Activated CD4-positive, alpha-beta T cell treated with anti-CD3 and anti-CD28 coated beads for 36 hours (primary cell): ENCODE results near the gene UBN1. TPM values are rescaled to one million over a fixed set of nuclear protein-coding genes. Genes with fewer than 3 reads are reported as not detected.

ENCODE experiments used
- ATAC-seq: fragments of 200-7000 bp; cut with Tn5 transposase; one replicate; pipeline ENCODE4 v1.10.0; 2021; ENCODE audit warnings: mild to moderate bottlenecking, moderate library complexity
- CTCF ChIA-PET: fragments of 350-600 bp; sonication (Branson Sonifier 250); formaldehyde crosslinking; loops from one replicate; lab custom pipeline; 2021; ENCODE audit warnings: antibody characterized with exemption; lab: Charles Lee
- POLR2A ChIA-PET: fragments of 350-600 bp; sonication (Branson Sonifier 250); formaldehyde crosslinking; loops from one replicate; lab custom pipeline; 2021; ENCODE audit warnings: antibody characterized with exemption, inconsistent platforms; lab: Charles Lee
- DNase-seq: peaks from one replicate; pipeline ENCODE4 v3.0.0-alpha.2; 2020
- H3K27ac Mint-ChIP-seq: one replicate; pipeline ENCODE4 v1.8.0; 2021; ENCODE audit warnings: mixed read lengths
- H3K27me3 Mint-ChIP-seq: one replicate; pipeline ENCODE4 v1.8.0; 2021; ENCODE audit warnings: mixed read lengths
- H3K36me3 Mint-ChIP-seq: one replicate; pipeline ENCODE4 v1.8.0; 2021; ENCODE audit warnings: low read depth, mixed read lengths
- H3K4me1 Mint-ChIP-seq: one replicate; pipeline ENCODE4 v1.8.0; 2021; ENCODE audit warnings: mixed read lengths
- H3K4me3 Mint-ChIP-seq: one replicate; pipeline ENCODE4 v1.8.0; 2021; ENCODE audit warnings: mild to moderate bottlenecking, moderate library complexity, mixed read lengths
- H3K9me3 Mint-ChIP-seq: one replicate; pipeline ENCODE4 v1.8.0; 2021; ENCODE audit warnings: low read depth, mixed read lengths
- intact Hi-C, 2 experiments: fragments of 100-400 bp; cut with DNase I in 1 of 2; cut with micrococcal nuclease in 1 of 2; formaldehyde crosslinking; loops; one replicate each; pipeline versions ENCODE4 v1.14.2 to v1.15.1; 2022 to 2024; cut with DNase I, micrococcal nuclease
- total RNA-seq, 2 experiments: library from RNA; stranded (reverse); gene quantifications; one replicate each; pipeline ENCODE4 v1.2.3, GENCODE V29; 2021

The UBN1 gene
- total RNA-seq, 2 experiments from 2014 or later = 19.3 to 23.0 TPM

DNA sequence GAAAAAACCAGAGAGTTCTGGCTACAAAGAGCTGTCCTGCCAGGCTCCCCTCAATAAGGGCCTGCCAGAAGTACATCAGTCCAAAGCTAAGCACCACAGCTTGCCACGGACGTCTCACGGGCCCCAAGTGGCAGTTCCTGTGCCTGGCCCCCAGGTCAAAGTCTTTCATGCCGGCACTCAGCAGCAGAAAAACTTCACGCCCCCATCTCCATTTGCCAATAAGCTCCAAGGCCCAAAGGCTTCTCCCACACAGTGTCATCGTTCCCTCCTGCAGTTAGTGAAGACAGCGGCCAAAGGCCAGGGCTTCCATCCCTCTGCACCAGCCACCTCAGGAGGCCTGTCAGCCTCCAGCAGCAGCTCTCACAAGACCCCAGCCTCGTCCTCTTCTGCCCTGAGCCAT, 27.4 kb downstream of the UBN1 start:
- intact Hi-C loops = no loop called here
- Mint-ChIP-seq H3K4me1 (no peaks in the 10 kb centered on the region), H3K9me3 (no peaks in the 10 kb centered on the region), H3K27me3 (no peaks in the 10 kb centered on the region), H3K36me3 (peaks cover 35% of the 10 kb centered on the region), H3K27ac (no peak overlapping the region), H3K4me3 (no peak overlapping the region)
- ChIA-PET CTCF (interaction anchor here (0.8 to 1.3 kb wide), 2 partner anchors 10 to 16 kb away, joined by 3 to 5 read pairs; no protein-coding TSS in a partner anchor), POLR2A (interaction anchor here (0.6 kb wide), 1 partner anchor 21 kb away, joined by 8 read pairs; no protein-coding TSS in a partner anchor)
- DNase-seq (no peak), ATAC-seq (no peak)

DNA sequence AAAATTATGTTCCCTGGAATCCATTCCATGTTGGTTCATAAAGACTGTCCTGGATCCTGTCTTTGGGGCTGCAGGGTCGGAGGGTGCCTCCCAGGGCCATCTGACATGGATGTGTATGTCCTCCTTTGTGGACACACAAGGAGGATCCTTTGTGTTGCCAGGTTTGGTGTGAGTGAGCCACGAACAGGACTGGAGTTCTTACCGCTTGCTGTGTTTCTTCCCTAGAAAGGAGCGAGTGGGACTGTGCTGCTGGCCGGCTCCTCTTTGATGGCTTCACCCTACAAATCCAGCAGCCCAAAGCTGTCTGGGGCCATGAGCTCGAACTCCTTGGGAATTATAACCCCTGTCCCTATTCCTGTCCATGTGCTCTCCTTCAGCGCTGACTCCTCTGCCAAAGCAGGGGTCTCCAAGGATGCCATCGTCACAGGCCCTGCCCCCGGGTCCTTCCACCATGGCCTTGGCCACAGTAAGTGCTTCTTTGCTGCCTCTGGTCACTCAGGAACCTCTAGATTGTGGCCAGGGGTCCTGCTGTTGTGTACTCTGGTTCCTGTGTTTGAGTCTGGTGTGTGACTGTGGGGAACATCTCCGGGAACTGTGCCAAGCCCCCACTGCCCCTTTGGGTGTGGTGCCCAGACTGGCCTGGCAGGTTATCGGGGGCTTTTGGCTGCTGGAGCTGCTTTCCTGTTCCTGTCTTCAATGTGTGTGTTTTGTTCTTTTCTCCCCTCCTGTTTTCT, 29.5 kb downstream of the UBN1 start:
- Mint-ChIP-seq H3K27me3 (no peaks in the 10 kb centered on the region), H3K4me1 (no peaks in the 10 kb centered on the region), H3K9me3 (no peaks in the 10 kb centered on the region), H3K4me3 (no peak overlapping the region), H3K36me3 (peaks cover 31% of the 10 kb centered on the region), H3K27ac (no peak overlapping the region)
- ChIA-PET CTCF (no interaction called here), POLR2A (no interaction called here)
- DNase-seq (no peak), ATAC-seq (no peak)
- intact Hi-C loops = no loop called here

DNA sequence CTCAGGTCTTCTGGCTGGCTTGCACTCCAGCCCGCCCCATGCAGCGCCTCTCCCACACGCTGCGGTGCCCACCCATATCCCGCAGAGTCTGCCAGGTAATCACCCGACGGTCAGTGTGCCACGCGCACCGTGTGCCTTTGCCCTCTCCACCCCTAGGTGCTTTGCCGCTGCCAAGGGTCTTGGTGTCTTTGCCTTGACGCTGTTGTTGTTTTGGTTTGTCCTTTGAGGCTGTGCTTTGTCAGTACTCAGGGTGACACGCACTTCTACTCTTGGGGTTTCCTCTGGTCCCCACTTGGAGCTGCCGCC, 30.1 kb downstream of the UBN1 start:
- Mint-ChIP-seq H3K27me3 (no peaks in the 10 kb centered on the region), H3K4me1 (no peaks in the 10 kb centered on the region), H3K4me3 (no peak overlapping the region), H3K27ac (no peak overlapping the region), H3K9me3 (no peaks in the 10 kb centered on the region), H3K36me3 (peaks cover 35% of the 10 kb centered on the region)
- ChIA-PET POLR2A (no interaction called here), CTCF (no interaction called here)
- no peak for ATAC-seq
- no peak for DNase-seq
- intact Hi-C loops = no loop called here

GRCh38 chr16:4879049-4879448, 31.8 kb downstream of the UBN1 start:
- intact Hi-C loops = no loop called here
- CTCF ChIA-PET = interaction anchor here (0.6 kb wide), 1 partner anchor 77 kb away, joined by 3 read pairs; no protein-coding TSS in a partner anchor
- H3K27ac Mint-ChIP-seq = no peak overlapping the region
- no peaks in the 10 kb centered on the region for H3K4me1 Mint-ChIP-seq
- ATAC-seq (no peak), DNase-seq (no peak)
- H3K9me3 Mint-ChIP-seq = no peaks in the 10 kb centered on the region
- H3K27me3 Mint-ChIP-seq = no peaks in the 10 kb centered on the region
- no peak overlapping the region for H3K4me3 Mint-ChIP-seq
- H3K36me3 Mint-ChIP-seq = peaks cover 40% of the 10 kb centered on the region
- POLR2A ChIA-PET = no interaction called here

GRCh38 chr16:4880006-4880580, 32.8 kb downstream of the UBN1 start:
- ATAC-seq = no peak
- ChIA-PET POLR2A (interaction anchor here (0.5 kb wide), 1 partner anchor 28 kb away, joined by 4 read pairs; no protein-coding TSS in a partner anchor), CTCF (interaction anchor here (0.7 kb wide), 1 partner anchor 176 kb away, joined by 3 read pairs; no protein-coding TSS in a partner anchor)
- H3K27ac Mint-ChIP-seq = no peak overlapping the region
- H3K27me3 Mint-ChIP-seq = no peaks in the 10 kb centered on the region
- H3K36me3 Mint-ChIP-seq = peaks cover 45% of the 10 kb centered on the region
- intact Hi-C loops = no loop called here
- H3K9me3 Mint-ChIP-seq = no peaks in the 10 kb centered on the region
- no peak for DNase-seq
- H3K4me3 Mint-ChIP-seq = no peak overlapping the region
- no peaks in the 10 kb centered on the region for H3K4me1 Mint-ChIP-seq

DNA sequence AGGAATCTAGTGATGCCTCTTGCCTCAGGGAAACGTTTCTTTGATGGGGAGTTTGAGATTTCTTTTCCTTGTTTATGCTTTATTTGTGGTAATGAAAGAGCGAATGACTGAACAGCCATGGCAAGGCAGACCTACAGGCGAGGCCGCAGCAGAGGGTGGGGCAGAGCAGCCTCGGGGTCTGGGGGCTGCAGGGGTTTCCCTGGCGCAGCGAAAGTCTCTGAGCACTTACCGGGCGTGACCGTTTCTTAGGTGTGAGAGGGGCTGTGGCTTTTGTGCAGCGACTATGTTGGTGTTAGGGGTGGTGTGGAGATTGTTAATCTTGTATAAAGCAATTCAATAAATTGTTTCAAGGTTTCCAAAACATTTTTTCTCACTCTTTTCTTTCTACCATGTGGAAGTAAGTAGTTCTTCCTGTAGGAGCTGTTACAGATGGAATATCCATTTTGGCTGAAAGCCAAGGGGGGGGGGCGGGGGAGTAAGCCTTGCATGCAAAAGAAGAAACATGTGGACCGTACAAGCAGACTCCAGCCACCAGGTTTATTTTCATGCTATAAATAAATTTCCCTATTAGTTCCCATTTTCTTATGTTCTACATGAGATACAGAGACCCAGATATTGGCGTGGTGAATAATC, 34.8 kb downstream of the UBN1 start:
- Mint-ChIP-seq H3K9me3 (no peaks in the 10 kb centered on the region), H3K4me1 (no peaks in the 10 kb centered on the region)

DNA sequence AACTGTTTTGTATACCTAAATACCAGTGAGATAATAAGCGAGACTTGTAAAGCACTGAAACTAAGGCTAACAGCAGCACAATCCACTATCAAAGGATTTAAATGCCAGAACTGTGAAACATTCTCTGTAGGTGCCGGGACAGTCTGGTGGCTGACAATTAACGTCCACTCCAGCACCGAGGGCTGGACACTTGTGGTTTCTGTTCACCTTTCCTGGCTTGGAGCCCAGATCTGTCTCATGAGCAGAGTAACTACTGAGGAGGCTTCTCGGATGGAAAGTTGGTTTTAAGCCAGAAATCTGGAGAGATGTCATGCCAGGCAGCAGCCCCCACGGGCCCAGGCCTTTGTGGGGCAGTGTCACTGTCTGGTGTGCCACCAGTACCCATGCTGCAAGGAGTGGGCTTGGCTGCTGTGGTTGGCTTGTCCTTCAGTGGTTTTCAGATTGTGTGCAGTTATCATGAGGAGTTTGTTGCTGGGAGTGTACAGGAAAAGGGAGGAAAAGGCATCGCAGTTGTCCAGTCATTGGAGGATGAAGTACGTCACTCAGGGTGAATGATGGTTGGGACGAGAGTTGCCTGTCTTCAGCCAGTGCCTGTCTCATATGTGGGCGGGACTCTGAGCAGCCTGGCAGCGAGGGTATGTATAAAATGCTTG, 35.5 kb downstream of the UBN1 start:
- no peak for DNase-seq
- Mint-ChIP-seq H3K4me3 (no peak overlapping the region), H3K4me1 (no peaks in the 10 kb centered on the region), H3K36me3 (peaks cover 44% of the 10 kb centered on the region), H3K9me3 (no peaks in the 10 kb centered on the region), H3K27me3 (no peaks in the 10 kb centered on the region), H3K27ac (no peak overlapping the region)
- ATAC-seq = no peak
- POLR2A ChIA-PET = no interaction called here
- intact Hi-C loops = no loop called here
- CTCF ChIA-PET = no interaction called here

More for the DNA sequence above, 34.8 kb downstream of the UBN1 start:
- no peak for ATAC-seq
- Mint-ChIP-seq H3K27me3 (no peaks in the 10 kb centered on the region), H3K4me3 (no peak overlapping the region), H3K27ac (no peak overlapping the region), H3K36me3 (peaks cover 46% of the 10 kb centered on the region)
- CTCF ChIA-PET = no interaction called here
- no peak for DNase-seq
- intact Hi-C loops = no loop called here
- POLR2A ChIA-PET = no interaction called here

- Mint-ChIP-seq H3K4me3 (no peak overlapping the region), H3K9me3 (no peaks in the 10 kb centered on the region), H3K4me1 (no peaks in the 10 kb centered on the region), H3K27ac (no peak overlapping the region), H3K36me3 (peaks cover 44% of the 10 kb centered on the region), H3K27me3 (no peaks in the 10 kb centered on the region)
- no peak for ATAC-seq
- no peak for DNase-seq
- intact Hi-C loops = no loop called here
- POLR2A ChIA-PET = no interaction called here
- CTCF ChIA-PET = no interaction called here
Measured at GRCh38 chr16:4883501-4883900, 36.2 kb downstream of the UBN1 start.

DNA sequence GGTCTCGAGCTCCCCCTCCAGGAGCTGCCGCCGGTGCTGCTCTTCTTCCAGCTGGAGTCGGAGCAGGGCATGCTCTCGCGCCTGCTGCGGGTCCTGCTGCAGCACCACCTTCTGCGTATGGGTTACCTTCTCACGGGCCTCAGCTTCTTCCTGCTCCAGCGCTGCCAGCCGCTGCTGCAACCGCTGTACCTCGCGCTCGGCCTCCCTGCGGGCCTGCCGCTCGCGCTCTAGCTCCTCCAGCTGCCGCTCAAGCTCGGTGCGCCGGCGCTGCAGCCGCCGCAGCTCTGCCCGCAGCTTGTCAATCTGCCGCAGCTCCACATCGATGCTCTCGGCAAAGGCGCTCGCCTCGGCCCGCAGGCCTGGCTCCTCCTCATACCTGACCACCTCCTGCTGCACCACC, 36.9 kb downstream of the UBN1 start:
- Mint-ChIP-seq H3K9me3 (no peaks in the 10 kb centered on the region), H3K4me1 (no peaks in the 10 kb centered on the region), H3K27ac (no peak overlapping the region), H3K36me3 (peaks cover 42% of the 10 kb centered on the region), H3K4me3 (no peak overlapping the region), H3K27me3 (no peaks in the 10 kb centered on the region)
- DNase-seq (no peak), ATAC-seq (no peak)
- intact Hi-C loops = no loop called here
- POLR2A ChIA-PET = interaction anchor here (1.5 kb wide), 1 partner anchor 12 kb away, joined by 3 read pairs; no protein-coding TSS in a partner anchor
- CTCF ChIA-PET = interaction anchor here (0.7 to 1.3 kb wide), 2 partner anchors 10 to 19 kb away, joined by 3 to 4 read pairs; no protein-coding TSS in a partner anchor

GRCh38 chr16:4884972-4885874, 37.9 kb downstream of the UBN1 start:
- Mint-ChIP-seq H3K4me3 (no peak overlapping the region), H3K27me3 (no peaks in the 10 kb centered on the region), H3K4me1 (no peaks in the 10 kb centered on the region), H3K9me3 (no peaks in the 10 kb centered on the region), H3K36me3 (peaks cover 39% of the 10 kb centered on the region), H3K27ac (no peak overlapping the region)
- ChIA-PET CTCF (interaction anchor here (0.7 to 1.3 kb wide), 3 partner anchors 11 to 1234 kb away, joined by 3 to 5 read pairs (median 4); no protein-coding TSS in a partner anchor), POLR2A (interaction anchor here (1.5 kb wide), 1 partner anchor 11 kb away, joined by 3 read pairs; no protein-coding TSS in a partner anchor)
- DNase-seq (no peak), ATAC-seq (no peak)
- intact Hi-C loops = no loop called here
